ENCODE data around the gene LOXHD1.

DNA sequence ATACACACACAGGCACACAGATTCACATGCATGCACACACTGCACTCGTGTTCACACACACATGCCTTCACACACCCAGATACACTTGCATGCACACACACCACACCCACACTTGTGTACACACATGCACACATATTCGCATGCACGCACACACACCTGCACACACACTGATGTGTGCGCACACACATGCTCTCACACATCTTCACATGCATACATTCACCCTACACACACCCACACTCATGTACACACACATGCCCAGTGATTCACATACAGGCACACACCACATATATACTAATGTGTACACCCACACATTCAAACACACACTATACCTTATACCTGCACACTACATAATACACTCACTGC lies 181.6 kb downstream of the LOXHD1 start:
- TF ChIP-seq CTCF (IDR thresholded peaks at IDR 0.05) (no peak), POLR2A (IDR thresholded peaks at IDR 0.05) (no peak), POLR2AphosphoS5 (IDR thresholded peaks at IDR 0.05) (no peak)
